Astrocyte of the hippocampus (primary cell): ENCODE measurements around the gene MSL3B.
"Not testable (repeated sequence)": the region's sequence is repeated elsewhere in the genome, so short reads cannot be mapped to it uniquely, and the experiment has no call there.

Experiments
- DNase-seq: peaks from one replicate; pipeline ENCODE4 v3.0.0; 2011; ENCODE audit warnings: low read depth, low spot score

MSL3B gene

DNA sequence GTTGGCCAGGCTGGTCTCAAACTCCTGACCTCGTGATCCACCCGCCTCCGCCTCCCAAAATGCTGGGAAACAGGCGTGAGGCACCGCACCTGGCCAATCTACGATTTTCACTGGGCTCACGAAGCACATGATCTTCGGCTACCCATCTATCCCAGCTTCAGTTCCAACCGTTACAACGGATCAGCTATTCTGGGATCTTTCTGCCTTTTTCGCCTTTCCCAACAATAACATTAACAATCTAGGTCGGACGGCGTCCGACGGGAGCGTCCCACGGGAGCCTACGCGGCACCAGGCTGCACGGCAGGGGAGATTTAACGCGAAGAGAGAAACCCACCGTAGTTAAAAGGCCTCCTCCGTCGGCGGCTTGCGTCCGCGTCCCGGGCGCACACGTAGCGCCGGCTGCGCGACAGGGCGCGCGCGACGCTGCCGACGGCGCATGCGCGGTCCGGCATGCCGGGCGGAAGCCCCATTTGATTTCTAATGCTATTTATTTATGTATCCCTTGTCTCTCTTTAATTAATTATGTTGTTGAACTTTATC, at the start of gene MSL3B:
TSS of gene MSL3B (minus strand) at position 394 of the 540 bp plus-strand sequence.
- DNase-seq, result peak; percentile 78

GRCh38 chr2:233917116-233917515, 48.9 kb upstream of the MSL3B start, which contains the start of gene TRPM8:
TRPM8 (plus strand) TSS chr2:233917373; CDS start chr2:233926538, 9,165 bp downstream.
- DNase-seq, result no peak

DNA sequence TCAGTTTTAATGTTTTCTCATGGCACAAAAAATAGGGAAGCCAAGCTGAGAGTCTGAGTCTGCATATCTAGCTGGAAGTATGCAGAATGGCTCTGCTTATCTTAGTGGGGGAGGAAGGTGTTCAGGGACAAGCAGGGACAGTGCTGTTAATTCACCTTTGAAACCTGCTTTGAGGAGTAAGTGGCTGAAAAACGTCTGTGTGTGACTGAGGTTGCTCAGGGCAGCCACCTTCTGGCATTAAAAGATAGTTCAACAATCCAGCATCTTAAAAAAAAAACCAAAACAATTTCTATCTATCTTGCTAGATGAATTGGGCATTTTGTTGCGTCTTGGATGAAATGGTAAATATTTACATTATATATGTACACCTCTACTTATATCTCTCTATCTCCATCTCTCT, 46.9 kb upstream of the MSL3B start:
- DNase-seq, result no peak

DNA sequence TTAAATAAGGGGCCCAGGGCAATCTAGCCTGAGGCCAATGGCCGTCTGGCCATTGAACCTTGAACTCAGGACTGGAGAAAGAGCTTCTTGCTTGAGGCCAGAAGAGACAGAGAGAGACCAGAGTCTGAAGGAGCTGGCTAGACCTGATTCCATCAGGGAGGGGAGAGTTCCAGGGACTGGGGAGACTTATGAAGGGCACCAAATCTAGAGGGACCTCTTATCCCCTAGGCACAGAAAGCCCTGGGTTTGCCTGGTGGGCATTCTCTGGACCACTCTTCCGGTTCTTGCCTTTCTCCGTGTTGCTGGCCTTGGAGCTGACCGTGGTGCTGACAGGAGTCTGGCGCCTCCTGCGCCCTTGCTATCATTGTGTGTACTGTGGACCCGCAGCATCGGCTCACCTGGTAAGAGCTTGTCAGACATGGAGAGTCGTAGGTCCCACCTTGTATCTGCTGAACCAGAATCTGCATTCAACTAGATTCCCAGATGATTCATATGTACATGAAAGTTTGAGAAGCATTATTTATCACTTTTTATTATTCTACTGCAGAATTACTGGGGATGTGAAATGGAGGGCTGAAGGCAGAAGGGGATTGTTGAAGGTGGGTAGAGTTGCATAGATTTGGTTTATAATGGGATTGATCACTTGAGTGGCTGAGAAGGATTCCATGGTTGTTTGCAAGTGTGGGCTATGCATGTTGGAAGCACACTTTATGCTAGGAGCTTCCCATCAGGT, 44.7 kb upstream of the MSL3B start:
- DNase-seq, result peak; percentile 79

DNA sequence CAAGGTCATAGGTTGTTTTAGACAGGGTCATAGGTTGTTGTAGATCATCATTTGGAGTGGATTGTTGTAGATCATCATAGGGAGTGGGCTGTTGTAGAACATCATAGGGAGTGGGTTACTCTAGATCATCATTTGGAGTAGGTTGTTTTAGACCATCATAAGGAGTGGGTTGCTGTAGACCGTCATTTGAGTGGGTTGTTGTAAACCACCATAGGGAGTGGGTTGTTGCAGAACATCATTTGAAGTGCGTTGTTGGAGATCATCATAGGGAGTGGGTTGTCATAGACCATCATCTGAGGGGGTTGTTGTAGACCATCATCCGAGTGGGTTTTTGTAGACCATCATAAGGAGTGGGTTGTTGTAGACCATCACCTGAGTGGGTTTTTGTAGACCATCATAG, 39.4 kb upstream of the MSL3B start:
- no peak for DNase-seq

DNA sequence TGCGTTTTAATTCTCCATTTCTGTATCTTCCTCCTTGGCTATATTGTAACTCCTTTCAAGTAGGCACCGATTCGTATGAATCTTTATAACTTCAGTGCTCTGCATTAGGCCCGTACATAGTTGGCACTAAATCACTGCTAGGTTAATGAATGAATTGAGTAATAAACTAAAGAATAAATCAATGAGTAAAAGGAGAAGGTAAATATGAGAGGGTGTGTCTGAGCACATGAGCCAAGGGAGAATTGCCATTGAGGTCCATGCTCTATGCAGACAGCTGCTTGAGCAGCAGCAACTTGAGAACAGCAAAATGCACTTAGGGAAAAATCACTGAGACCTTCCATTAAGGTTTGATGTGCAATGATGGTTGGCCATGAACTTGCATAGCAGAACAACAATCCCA, 37.8 kb upstream of the MSL3B start:
- no peak for DNase-seq

DNA sequence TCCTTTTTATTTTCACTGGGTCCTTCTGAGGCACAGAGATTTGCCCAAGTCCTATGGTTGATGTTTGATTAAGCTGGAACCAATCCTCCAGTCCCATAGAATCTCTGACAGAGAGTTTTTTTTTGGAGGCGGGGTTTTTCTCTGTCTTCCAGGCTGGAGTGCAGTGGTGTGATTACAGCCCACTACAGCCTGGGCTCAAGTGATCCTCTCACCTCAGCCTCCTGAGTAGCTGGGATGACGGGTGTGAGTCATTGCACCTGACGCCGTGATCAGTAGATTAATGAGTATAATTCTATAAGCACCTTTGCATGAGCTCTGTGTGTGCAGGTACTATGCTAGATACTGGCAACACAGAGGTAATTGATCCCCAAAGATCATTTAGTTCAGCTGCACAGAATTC, 33.7 kb upstream of the MSL3B start:
- no peak for DNase-seq

DNA sequence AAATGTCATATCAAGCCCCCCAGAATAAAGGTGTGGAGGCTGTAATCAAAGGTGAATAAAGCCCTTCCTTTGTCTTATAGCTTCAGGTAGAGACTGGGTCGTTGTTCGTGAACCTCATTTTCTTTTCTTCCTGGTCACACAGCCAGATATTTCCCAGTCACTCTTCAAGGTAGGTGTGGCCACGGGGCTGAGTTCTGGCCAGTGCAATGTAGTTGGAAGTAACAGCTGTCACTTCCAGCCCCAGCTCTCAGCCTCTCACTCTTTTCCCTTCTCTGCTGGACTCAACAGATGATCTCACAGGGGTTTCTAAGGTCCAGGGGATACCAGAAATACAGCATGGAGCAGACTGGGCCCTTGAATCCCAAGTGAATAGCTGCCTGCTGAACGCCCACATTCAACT, 33.2 kb upstream of the MSL3B start:
- DNase-seq, result no peak

DNA sequence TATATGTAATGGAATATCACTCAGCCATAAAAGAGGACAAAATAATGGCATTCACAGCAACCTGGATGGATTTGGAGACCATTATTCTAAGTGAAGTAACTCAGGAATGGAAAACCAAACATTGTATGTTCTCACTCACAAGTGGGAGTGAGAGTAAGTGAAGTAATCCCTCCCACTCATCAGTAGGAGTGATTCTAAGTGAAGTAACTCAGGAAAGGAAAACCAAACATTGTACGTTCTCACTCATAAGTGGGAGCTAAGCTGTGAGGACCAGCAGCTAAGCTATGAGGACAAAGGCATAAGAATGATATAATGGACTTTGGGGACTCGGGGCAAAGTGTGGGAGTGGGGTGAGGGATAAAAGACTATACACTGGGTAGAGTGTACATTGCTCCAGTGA, 28.1 kb upstream of the MSL3B start:
- DNase-seq, result not testable (repeated sequence)

GRCh38 chr2:233892793-233893192, 24.6 kb upstream of the MSL3B start:
- DNase-seq, result no peak

DNA sequence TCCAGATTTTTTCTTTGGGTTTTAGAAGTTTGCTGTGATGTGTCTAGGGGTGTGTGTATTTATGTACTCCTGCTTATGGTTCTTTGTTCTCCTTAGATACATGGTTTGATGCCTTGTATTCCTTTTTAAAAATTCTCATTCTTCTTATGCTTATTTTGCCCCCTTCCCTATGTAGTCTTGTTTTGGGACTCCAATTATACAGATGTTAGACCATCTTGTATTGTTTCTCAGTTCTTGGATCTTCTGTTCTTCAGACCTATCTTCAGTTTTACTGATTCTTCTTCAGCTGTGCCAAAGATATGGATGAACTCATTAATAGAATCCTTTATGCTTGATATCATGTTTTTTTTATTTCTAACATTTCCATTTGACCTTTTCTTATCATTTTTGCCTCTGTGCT, 14.2 kb upstream of the MSL3B start:
- no peak for DNase-seq

DNA sequence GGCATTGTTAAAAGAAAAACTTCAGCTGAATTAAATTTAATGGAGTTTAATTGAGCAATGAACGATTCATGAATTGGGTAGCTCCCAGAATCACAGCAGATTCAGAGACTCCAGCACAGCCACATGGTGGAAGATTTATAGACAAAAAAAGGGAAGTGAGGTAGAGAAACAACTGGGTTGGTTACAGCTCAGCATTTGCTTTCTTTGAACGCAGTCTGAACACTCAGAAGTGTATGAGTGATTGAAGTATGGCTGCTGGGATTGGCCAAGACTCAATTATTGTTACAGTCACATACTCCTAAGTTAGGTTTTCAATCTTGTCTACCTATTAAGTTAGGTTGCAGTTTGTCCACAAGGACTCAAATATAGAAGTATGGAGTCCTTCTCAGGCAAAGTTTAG, 3.9 kb upstream of the MSL3B start:
- DNase-seq, result not testable (repeated sequence)

DNA sequence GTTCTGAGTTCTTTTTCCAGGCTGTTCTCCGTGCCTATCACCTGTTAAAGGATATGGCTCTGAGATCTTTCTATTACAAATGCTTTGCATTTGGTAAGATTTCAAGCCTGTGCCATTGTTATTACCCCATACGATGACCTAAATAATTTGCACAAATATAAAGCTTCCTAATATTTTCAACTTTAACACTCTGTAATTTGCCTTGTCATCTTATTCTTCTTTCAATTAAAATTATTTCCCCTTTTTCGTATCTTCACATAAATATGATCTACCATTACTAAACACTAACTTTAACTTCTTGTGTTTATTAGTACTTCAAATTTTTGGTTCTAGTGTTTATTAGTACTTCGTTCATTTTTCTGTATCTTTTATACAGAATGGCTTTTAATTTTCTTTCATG, 3.2 kb upstream of the MSL3B start:
- DNase-seq, result no peak

GRCh38 chr2:233866479-233866878, 1.7 kb downstream of the MSL3B start:
- DNase-seq, result no peak

- DNase-seq, result no peak
These were observed 2.3 kb downstream of the MSL3B start for GRCh38 chr2:233865838-233866237.

DNA sequence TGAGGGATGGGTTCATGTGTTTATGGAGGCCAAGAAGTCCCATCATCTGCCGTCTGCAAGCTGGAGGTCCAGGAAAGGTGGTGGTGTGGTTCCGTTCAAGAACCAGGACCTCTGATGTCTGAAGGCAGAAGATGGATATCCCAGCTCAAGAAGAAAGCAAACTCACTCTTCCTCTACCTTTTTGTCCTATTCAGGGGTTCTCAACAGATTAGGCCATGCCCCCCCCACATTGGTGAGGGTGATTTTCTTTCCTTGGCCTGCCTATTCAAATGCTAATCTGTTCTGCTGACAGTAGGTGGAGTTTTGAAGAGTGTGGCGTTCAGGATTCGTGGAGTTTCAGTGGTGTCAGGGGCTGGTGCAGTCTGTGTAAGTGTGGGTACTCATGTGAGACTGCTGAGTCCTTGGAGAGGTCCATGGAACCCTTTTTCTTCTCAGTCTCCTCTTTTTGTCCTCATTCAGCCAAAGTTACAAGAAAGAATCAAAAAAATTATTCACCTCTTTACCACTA, 5.9 kb downstream of the MSL3B start:
- no peak for DNase-seq

DNA sequence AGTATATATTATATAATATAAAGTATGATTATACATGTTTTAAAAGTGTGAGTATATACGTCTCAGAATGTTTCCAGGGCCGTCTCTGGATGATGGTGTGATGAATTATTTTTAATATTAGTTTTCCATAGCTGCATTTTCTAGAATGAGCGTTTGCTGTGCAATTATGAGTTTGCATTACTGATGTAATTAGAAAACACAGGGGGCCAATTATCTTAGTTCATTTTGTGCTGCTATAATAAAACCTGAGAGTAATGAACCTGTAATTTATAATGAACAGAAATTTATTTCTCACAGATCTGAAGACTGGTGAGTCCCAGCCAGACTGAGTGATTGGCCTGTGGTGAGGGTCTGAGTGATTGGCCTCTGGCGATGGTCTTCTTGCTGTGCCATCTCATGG, 9.9 kb downstream of the MSL3B start:
- DNase-seq, result no peak

GRCh38 chr2:233857511-233858141, 10.6 kb downstream of the MSL3B start:
- no peak for DNase-seq

- no peak for DNase-seq
These were observed 12.0 kb downstream of the MSL3B start for GRCh38 chr2:233856184-233856583.

DNA sequence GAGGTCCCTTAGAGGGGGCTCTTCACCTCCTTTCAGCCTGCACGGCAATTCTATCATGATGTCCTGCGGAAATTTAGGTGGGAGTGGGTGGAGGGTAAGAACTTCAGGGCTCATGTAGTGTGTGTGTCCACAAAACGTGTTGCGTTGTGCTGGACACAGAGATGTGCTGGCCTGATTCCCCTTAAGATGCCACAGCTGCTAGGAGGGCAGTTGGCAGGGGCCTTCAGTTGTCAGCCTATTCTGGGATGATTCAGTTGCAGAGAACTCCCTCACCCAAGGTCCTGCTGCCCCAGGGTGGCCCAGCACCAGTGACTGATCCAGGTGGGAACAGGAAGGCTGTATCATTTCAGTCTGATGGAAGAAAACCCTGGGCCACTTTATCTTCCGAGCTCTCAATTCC, 12.8 kb downstream of the MSL3B start:
- no peak for DNase-seq

GRCh38 chr2:233854241-233854981, 13.8 kb downstream of the MSL3B start, which contains the start of gene HJURP:
HJURP (minus strand) TSS chr2:233854535; CDS start chr2:233854500, 35 bp downstream.
- DNase-seq, result peak; percentile 98

DNA sequence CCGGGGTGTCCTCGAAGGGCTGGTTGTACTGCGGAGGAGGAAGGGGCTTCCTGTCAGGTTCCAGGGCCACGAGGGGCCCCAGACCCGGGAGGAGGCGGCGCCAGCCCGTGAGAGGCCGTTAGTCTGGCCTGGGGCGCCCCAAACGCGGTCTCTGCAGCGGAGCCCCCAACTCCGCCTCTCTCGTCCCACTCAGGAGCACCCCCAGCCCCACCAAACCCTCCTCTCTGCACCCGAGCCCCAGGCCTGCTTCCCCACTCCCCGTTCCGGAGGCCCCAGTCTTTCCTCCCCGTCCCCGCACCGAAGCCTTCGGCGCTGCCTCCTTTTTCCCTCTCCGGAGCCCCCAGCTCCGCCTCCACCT, 14.3 kb downstream of the MSL3B start:
- DNase-seq, result peak; percentile 13
